Esophagus squamous epithelium (tissue), 5 donors: Measurements from ENCODE around the gene FBXL20. TPM values are rescaled to one million over a fixed set of nuclear protein-coding genes. Genes with fewer than 3 reads are reported as not detected.
"Not testable (repeated sequence)": the region's sequence is repeated elsewhere in the genome, so short reads cannot be mapped to it uniquely, and the experiment has no call there.

Source experiments
- DNase-seq: peaks from one replicate; lab custom pipeline; 2025; lab: John Stamatoyannopoulos, UW
- H3K27ac ChIP-seq, 4 donors: fragments of 200-600 bp; sonication (generic); one replicate each; pipeline ENCODE4 v1.5.1; 2016 to 2019; ENCODE audit warnings: mild to moderate bottlenecking in 1 of 4
- H3K27me3 ChIP-seq, 4 donors: fragments of 200-600 bp; sonication (generic); 1 replicate in 3 of 4; 2 replicates in 1 of 4; pipeline versions ENCODE4 v1.5.1 to v1.6.0; 2017 to 2021; ENCODE audit warnings: antibody characterized with exemption in 1 of 4
- H3K36me3 ChIP-seq, 3 donors: fragments of 200-600 bp; sonication (generic); one replicate each; pipeline ENCODE4 v1.5.1; 2016 to 2019
- H3K4me1 ChIP-seq, 3 donors: fragments of 200-600 bp; sonication (generic); one replicate each; pipeline ENCODE4 v1.5.1; 2017 to 2019
- H3K4me3 ChIP-seq, 4 donors: fragments of 200-600 bp; sonication (generic); 1 replicate in 3 of 4; 2 replicates in 1 of 4; pipeline ENCODE4 v1.5.1; 2016 to 2019; ENCODE audit warnings: mild to moderate bottlenecking in 2 of 4, moderate library complexity in 1 of 4
- H3K9me3 ChIP-seq, 3 donors: fragments of 200-600 bp; sonication (generic); one replicate each; pipeline ENCODE4 v1.5.1; 2016 to 2019
- CTCF ChIP-seq, 6 experiments: fragments of 450-650 bp in 4 of 6; fragments of 200-600 bp in 2 of 6; sonication (generic) in 2 of 6; IDR thresholded peaks; one replicate each; pipeline ENCODE4 v1.5.1; 2016 to 2019; ENCODE audit warnings: antibody characterized with exemption in 6 of 6, mild to moderate bottlenecking in 4 of 6, moderate library complexity in 4 of 6
- POLR2A ChIP-seq, 4 donors: fragments of 450-650 bp; IDR thresholded peaks; one replicate each; pipeline ENCODE4 v1.6.1; 2017; ENCODE audit warnings: antibody characterized with exemption in 4 of 4, mild to moderate bottlenecking in 4 of 4, moderate library complexity in 3 of 4
- WGBS, 2 donors: methylation state at CpG; one replicate each; pipeline ENCODE4 v1.1.5; 2018; 5-methylcytosine and 5-hydroxymethylcytosine counted together
- intact Hi-C: fragments of 100-400 bp; cut with DNase I; formaldehyde crosslinking; loops from one replicate; pipeline ENCODE4 v1.15.0; 2022
- total RNA-seq, 4 donors: library from RNA; depleted of rRNA; stranded (reverse); fragments of >200 nt; gene quantifications; one replicate each; pipeline ENCODE4 v1.1.0, GENCODE V29; 2016
- donor health status: DM: yes; HTN: yes; CAD: no.

FBXL20 gene
- total RNA-seq, 4 donors from 2014 or later = 5.0 to 10.3 (median 6.8) TPM

- TF ChIP-seq POLR2A (IDR thresholded peaks at IDR 0.05) (no peak), CTCF (IDR thresholded peaks at IDR 0.05) (no peak)
- peaks cover 0 to 65% (median 5%) of the 10 kb centered on the region in 3 donors for H3K36me3 ChIP-seq
- WGBS, 2 donors = 86 to 89% methylated on average over 7 of the region's 7 CpGs
Observed at GRCh38 chr17:39252788-39253460, 148.5 kb downstream of the FBXL20 start.

GRCh38 chr17:39251997-39252396 lies 149.4 kb downstream of the FBXL20 start:
- intact Hi-C loops = no loop called here
- Histone ChIP-seq H3K4me1 (no peaks in the 10 kb centered on the region), H3K27ac (no peak overlapping the region), H3K4me3 (no peak overlapping the region), H3K36me3 (peaks cover 0 to 55% (median 5%) of the 10 kb centered on the region in 3 donors), H3K9me3 (no peaks in the 10 kb centered on the region), H3K27me3 (no peaks in the 10 kb centered on the region)
- no peak for DNase-seq
- 53 to 69% methylated on average over 1 of the region's 1 CpG for WGBS, 2 donors
- TF ChIP-seq CTCF (IDR thresholded peaks at IDR 0.05) (no peak), POLR2A (IDR thresholded peaks at IDR 0.05) (no peak)

More at GRCh38 chr17:39252788-39253460, 148.5 kb downstream of the FBXL20 start:
- H3K4me1 ChIP-seq = no peaks in the 10 kb centered on the region
- H3K27ac ChIP-seq = no peak overlapping the region
- H3K9me3 ChIP-seq = no peaks in the 10 kb centered on the region
- H3K4me3 ChIP-seq = no peak overlapping the region
- no peak for DNase-seq
- intact Hi-C loops = no loop called here
- no peaks in the 10 kb centered on the region for H3K27me3 ChIP-seq

- intact Hi-C loops, H3K27ac ChIP-seq, H3K27me3 ChIP-seq, DNase-seq, H3K9me3 ChIP-seq, H3K4me3 ChIP-seq, H3K4me1 ChIP-seq: not testable (repeated sequence)
- WGBS, 2 donors = 89 to 93% methylated on average over 12 of the region's 12 CpGs
- peaks cover 0 to 36% (median 5%) of the 10 kb centered on the region in 3 donors for H3K36me3 ChIP-seq
Observed at GRCh38 chr17:39250076-39250475, 151.3 kb downstream of the FBXL20 start.

- H3K4me1 ChIP-seq = peaks cover 0 to 15% (median 0%) of the 10 kb centered on the region in 3 donors
- no peak overlapping the region for H3K27ac ChIP-seq
- no peak overlapping the region for H3K4me3 ChIP-seq
- WGBS, 2 donors = 35 to 61% methylated on average over 3 of the region's 3 CpGs
- H3K9me3 ChIP-seq = no peaks in the 10 kb centered on the region
- no peaks in the 10 kb centered on the region for H3K36me3 ChIP-seq
- H3K27me3 ChIP-seq = peaks cover 0 to 20% (median 0%) of the 10 kb centered on the region in 4 donors
- intact Hi-C loops = no loop called here
- DNase-seq = no peak
- no peak for TF ChIP-seq POLR2A (IDR thresholded peaks at IDR 0.05)
- no peak for TF ChIP-seq CTCF (IDR thresholded peaks at IDR 0.05)
Observed at GRCh38 chr17:39246274-39246673, 155.2 kb downstream of the FBXL20 start.

GRCh38 chr17:39244600-39245570 lies 156.5 kb downstream of the FBXL20 start:
- Histone ChIP-seq H3K27me3 (peaks cover 0 to 23% (median 0%) of the 10 kb centered on the region in 4 donors), H3K36me3 (no peaks in the 10 kb centered on the region), H3K27ac (no peak overlapping the region), H3K4me3 (no peak overlapping the region), H3K4me1 (peaks cover 0 to 15% (median 0%) of the 10 kb centered on the region in 3 donors), H3K9me3 (no peaks in the 10 kb centered on the region)
- DNase-seq = peak; percentile 24
- 42 to 59% methylated on average over 3 to 6 of the region's 6 CpGs for WGBS, 2 donors
- TF ChIP-seq POLR2A (IDR thresholded peaks at IDR 0.05) (no peak), CTCF (IDR thresholded peaks at IDR 0.05) (peak; percentile 89 to 96 (median 92))
- intact Hi-C loops = no loop called here
